Measurements from ENCODE around the gene PCF11.
"Not testable (repeated sequence)": the region's sequence is repeated elsewhere in the genome, so short reads cannot be mapped to it uniquely, and the experiment has no call there.

PCF11 gene

GRCh38 chr11:83156996-83157593 is at the start of gene PCF11:
PCF11 (plus strand) TSS chr11:83157131; CDS start chr11:83157440, 309 bp downstream.
- no peak for DNase-seq (ENCODE audit: low spot score)

- DNase-seq (ENCODE audit: low spot score) = no peak
Measured at GRCh38 chr11:83112886-83113285, 44.0 kb upstream of the PCF11 start.

GRCh38 chr11:83115026-83115425 is 41.9 kb upstream of the PCF11 start:
- DNase-seq (ENCODE audit: low spot score) = no peak

- DNase-seq (ENCODE audit: low spot score) = no peak
Measured at GRCh38 chr11:83115551-83115950, 41.4 kb upstream of the PCF11 start.

- no peak for DNase-seq (ENCODE audit: low spot score)
Measured at GRCh38 chr11:83116015-83116641, 40.8 kb upstream of the PCF11 start.

- no peak for DNase-seq (ENCODE audit: low spot score)
Measured at GRCh38 chr11:83118814-83119213, 38.1 kb upstream of the PCF11 start.

- DNase-seq (ENCODE audit: low spot score) = no peak
Measured at GRCh38 chr11:83119216-83119615, 37.7 kb upstream of the PCF11 start.

GRCh38 chr11:83120327-83120726 is 36.6 kb upstream of the PCF11 start:
- no peak for DNase-seq (ENCODE audit: low spot score)

GRCh38 chr11:83122050-83122449 is 34.9 kb upstream of the PCF11 start:
- no peak for DNase-seq (ENCODE audit: low spot score)

GRCh38 chr11:83122766-83123165 is 34.2 kb upstream of the PCF11 start:
- no peak for DNase-seq (ENCODE audit: low spot score)

GRCh38 chr11:83124636-83125424 is 32.1 kb upstream of the PCF11 start:
- DNase-seq (ENCODE audit: low spot score) = no peak

GRCh38 chr11:83125577-83125976 is 31.4 kb upstream of the PCF11 start:
- DNase-seq (ENCODE audit: low spot score) = no peak

GRCh38 chr11:83127310-83127637 is 29.7 kb upstream of the PCF11 start:
- no peak for DNase-seq (ENCODE audit: low spot score)

- no peak for DNase-seq (ENCODE audit: low spot score)
Measured at GRCh38 chr11:83132191-83132590, 24.7 kb upstream of the PCF11 start.

GRCh38 chr11:83133266-83133665 is 23.7 kb upstream of the PCF11 start:
- DNase-seq (ENCODE audit: low spot score) = not testable (repeated sequence)

GRCh38 chr11:83139310-83139709 is 17.6 kb upstream of the PCF11 start:
- DNase-seq (ENCODE audit: low spot score) = no peak

GRCh38 chr11:83140691-83141455 is 16.1 kb upstream of the PCF11 start:
- no peak for DNase-seq (ENCODE audit: low spot score)

- no peak for DNase-seq (ENCODE audit: low spot score)
Measured at GRCh38 chr11:83147895-83148294, 9.0 kb upstream of the PCF11 start.

- no peak for DNase-seq (ENCODE audit: low spot score)
Measured at GRCh38 chr11:83150450-83150849, 6.5 kb upstream of the PCF11 start.

- DNase-seq (ENCODE audit: low spot score) = no peak
Measured at GRCh38 chr11:83151274-83151977, 5.5 kb upstream of the PCF11 start.

- no peak for DNase-seq (ENCODE audit: low spot score)
Measured at GRCh38 chr11:83152264-83152663, 4.7 kb upstream of the PCF11 start.

- no peak for DNase-seq (ENCODE audit: low spot score)
Measured at GRCh38 chr11:83153764-83154163, 3.2 kb upstream of the PCF11 start.

Measured in cerebellar cortex (tissue), 1 donor.